Sigmoid colon (tissue), 7 donors: ENCODE measurements around the gene UBASH3A. TPM values are rescaled to one million over a fixed set of nuclear protein-coding genes. Genes with fewer than 3 reads are reported as not detected.

Experiments used
- DNase-seq: peaks from one replicate; pipeline ENCODE4 v3.0.0-alpha.2; 2019
- H3K27ac ChIP-seq, 4 donors: fragments of 200-600 bp; sonication (generic); one replicate each; pipeline ENCODE4 v1.5.1; 2016 to 2019; ENCODE audit warnings: mild to moderate bottlenecking in 1 of 4
- H3K27me3 ChIP-seq, 3 donors: fragments of 200-600 bp; sonication (generic); one replicate each; pipeline ENCODE4 v1.5.1; 2019; ENCODE audit warnings: mild to moderate bottlenecking in 1 of 3
- H3K36me3 ChIP-seq, 4 donors: fragments of 200-600 bp; sonication (generic); one replicate each; pipeline ENCODE4 v1.5.1; 2016 to 2019
- H3K4me1 ChIP-seq, 4 donors: fragments of 200-600 bp; sonication (generic); one replicate each; pipeline ENCODE4 v1.5.1; 2017 to 2019
- H3K4me3 ChIP-seq, 4 donors: fragments of 200-600 bp; sonication (generic); one replicate each; pipeline ENCODE4 v1.5.1; 2017 to 2019; ENCODE audit warnings: mild to moderate bottlenecking in 2 of 4, moderate library complexity in 1 of 4
- H3K9me3 ChIP-seq, 4 donors: fragments of 200-600 bp in 3 of 4; sonication (generic) in 3 of 4; one replicate each; pipeline versions ENCODE4 v1.5.1 to v1.6.1; 2013 to 2019
- CTCF ChIP-seq, 4 experiments: fragments of 450-650 bp in 3 of 4; fragments of 200-600 bp in 1 of 4; IDR thresholded peaks; one replicate each; pipeline ENCODE4 v1.5.1; 2016 to 2019; ENCODE audit warnings: antibody characterized with exemption in 4 of 4, mild to moderate bottlenecking in 3 of 4, moderate library complexity in 2 of 4
- EP300 ChIP-seq, 4 donors: sonication (generic); formaldehyde crosslinking; IDR thresholded peaks; one replicate each; pipeline ENCODE4 v1.6.1; 2017; ENCODE audit warnings: antibody characterized with exemption in 4 of 4
- POLR2A ChIP-seq, 2 donors: fragments of 450-650 bp; IDR thresholded peaks; one replicate each; pipeline ENCODE4 v1.6.1; 2016; ENCODE audit warnings: antibody characterized with exemption in 2 of 2, mild to moderate bottlenecking in 2 of 2, moderate library complexity in 2 of 2
- POLR2AphosphoS5 ChIP-seq, 4 donors: sonication (generic); formaldehyde crosslinking; IDR thresholded peaks; one replicate each; pipeline ENCODE4 v1.6.1; 2017; ENCODE audit warnings: antibody characterized with exemption in 4 of 4
- WGBS, 2 donors: extraction: QIAGEN DNeasy Blood & Tissue Kit; methylation state at CpG; one replicate each; pipeline ENCODE4 v1.1.7; 2013; 5-methylcytosine and 5-hydroxymethylcytosine counted together
- intact Hi-C: fragments of 100-400 bp; cut with DNase I; formaldehyde crosslinking; loops from one replicate; pipeline ENCODE4 v1.15.1; 2023
- polyA plus RNA-seq, 3 donors: library from polyadenylated mRNA; stranded (reverse); fragments of 200-250 nt; gene quantifications; one replicate each; pipeline ENCODE4 v1.2.3, GENCODE V29; 2013
- total RNA-seq, 4 donors: library from RNA; depleted of rRNA; stranded (reverse); fragments of >200 nt; gene quantifications; one replicate each; pipeline ENCODE4 v1.1.0, GENCODE V29; 2016
- donor health status: healthy with polysubstance abuse.
- donor health status: Bipolar disorder and iron deficiency.
- donor health status: healthy.

The UBASH3A gene
- total and polyA plus RNA-seq, 7 donors = 3.9 TPM; not detected in 6

GRCh38 chr21:42429021-42429420 lies 25.3 kb downstream of the UBASH3A start:
- Histone ChIP-seq H3K9me3 (peaks cover 0 to 10% (median 3%) of the 10 kb centered on the region in 4 donors), H3K4me3 (no peak overlapping the region), H3K27me3 (peaks cover 0 to 22% (median 0%) of the 10 kb centered on the region in 3 donors), H3K4me1 (no peaks in the 10 kb centered on the region), H3K27ac (no peak overlapping the region), H3K36me3 (no peaks in the 10 kb centered on the region)
- TF ChIP-seq POLR2AphosphoS5 (IDR thresholded peaks at IDR 0.05) (no peak), POLR2A (IDR thresholded peaks at IDR 0.05) (no peak), CTCF (IDR thresholded peaks at IDR 0.05) (no peak), EP300 (IDR thresholded peaks at IDR 0.05) (no peak)
- DNase-seq = no peak
- intact Hi-C loops = no loop called here
- WGBS, 2 donors = 98 to 100% methylated on average over 1 of the region's 1 CpG

- H3K4me3 ChIP-seq = no peak overlapping the region
- H3K36me3 ChIP-seq = no peaks in the 10 kb centered on the region
- peaks cover 0 to 22% (median 0%) of the 10 kb centered on the region in 3 donors for H3K27me3 ChIP-seq
- H3K27ac ChIP-seq = no peak overlapping the region
- no peak for DNase-seq
- no peaks in the 10 kb centered on the region for H3K4me1 ChIP-seq
- no peak for TF ChIP-seq CTCF (IDR thresholded peaks at IDR 0.05)
- no peak for TF ChIP-seq POLR2A (IDR thresholded peaks at IDR 0.05)
- TF ChIP-seq POLR2AphosphoS5 (IDR thresholded peaks at IDR 0.05) = no peak
- no peak for TF ChIP-seq EP300 (IDR thresholded peaks at IDR 0.05)
- H3K9me3 ChIP-seq = peaks cover 0 to 10% (median 3%) of the 10 kb centered on the region in 4 donors
- WGBS, 2 donors = 44 to 49% methylated on average over 9 of the region's 9 CpGs
- intact Hi-C loops = no loop called here
Observed at GRCh38 chr21:42429856-42430255, 26.2 kb downstream of the UBASH3A start.

- WGBS, 2 donors = 85 to 93% methylated on average over 6 of the region's 6 CpGs
- H3K27me3 ChIP-seq = peaks cover 0 to 21% (median 0%) of the 10 kb centered on the region in 3 donors
- intact Hi-C loops = no loop called here
Observed at GRCh38 chr21:42430521-42430920, 26.8 kb downstream of the UBASH3A start.

GRCh38 chr21:42431196-42431595 lies 27.5 kb downstream of the UBASH3A start:
- no peak for DNase-seq
- WGBS, 2 donors = 38 to 66% methylated on average over 7 of the region's 7 CpGs
- peaks cover 0 to 19% (median 0%) of the 10 kb centered on the region in 3 donors for H3K27me3 ChIP-seq
- no peak for TF ChIP-seq POLR2AphosphoS5 (IDR thresholded peaks at IDR 0.05)
- no peak for TF ChIP-seq CTCF (IDR thresholded peaks at IDR 0.05)
- no peak for TF ChIP-seq EP300 (IDR thresholded peaks at IDR 0.05)
- no peak for TF ChIP-seq POLR2A (IDR thresholded peaks at IDR 0.05)
- H3K4me1 ChIP-seq = no peaks in the 10 kb centered on the region
- H3K36me3 ChIP-seq = no peaks in the 10 kb centered on the region
- intact Hi-C loops = no loop called here
- no peak overlapping the region for H3K4me3 ChIP-seq
- H3K27ac ChIP-seq = no peak overlapping the region
- peaks cover 0 to 10% (median 3%) of the 10 kb centered on the region in 4 donors for H3K9me3 ChIP-seq

More at GRCh38 chr21:42430521-42430920, 26.8 kb downstream of the UBASH3A start:
- H3K9me3 ChIP-seq = peaks cover 0 to 10% (median 3%) of the 10 kb centered on the region in 4 donors
- no peak for DNase-seq
- no peaks in the 10 kb centered on the region for H3K4me1 ChIP-seq
- H3K4me3 ChIP-seq = no peak overlapping the region
- H3K27ac ChIP-seq = no peak overlapping the region
- no peaks in the 10 kb centered on the region for H3K36me3 ChIP-seq
- TF ChIP-seq POLR2AphosphoS5 (IDR thresholded peaks at IDR 0.05) (no peak), CTCF (IDR thresholded peaks at IDR 0.05) (no peak), POLR2A (IDR thresholded peaks at IDR 0.05) (no peak), EP300 (IDR thresholded peaks at IDR 0.05) (no peak)

- Histone ChIP-seq H3K27ac (no peak overlapping the region), H3K4me3 (no peak overlapping the region), H3K36me3 (no peaks in the 10 kb centered on the region), H3K27me3 (peaks cover 0 to 21% (median 9%) of the 10 kb centered on the region in 3 donors), H3K9me3 (peaks cover 0 to 10% (median 3%) of the 10 kb centered on the region in 4 donors), H3K4me1 (no peaks in the 10 kb centered on the region)
- TF ChIP-seq POLR2A (IDR thresholded peaks at IDR 0.05) (no peak), EP300 (IDR thresholded peaks at IDR 0.05) (no peak), CTCF (IDR thresholded peaks at IDR 0.05) (no peak), POLR2AphosphoS5 (IDR thresholded peaks at IDR 0.05) (no peak)
- intact Hi-C loops = no loop called here
- WGBS, 2 donors = 42 to 92% methylated on average over 1 of the region's 1 CpG
- no peak for DNase-seq
Observed at GRCh38 chr21:42432695-42433094, 29.0 kb downstream of the UBASH3A start.
